ENCODE data around the gene PHACTR3.

DNA sequence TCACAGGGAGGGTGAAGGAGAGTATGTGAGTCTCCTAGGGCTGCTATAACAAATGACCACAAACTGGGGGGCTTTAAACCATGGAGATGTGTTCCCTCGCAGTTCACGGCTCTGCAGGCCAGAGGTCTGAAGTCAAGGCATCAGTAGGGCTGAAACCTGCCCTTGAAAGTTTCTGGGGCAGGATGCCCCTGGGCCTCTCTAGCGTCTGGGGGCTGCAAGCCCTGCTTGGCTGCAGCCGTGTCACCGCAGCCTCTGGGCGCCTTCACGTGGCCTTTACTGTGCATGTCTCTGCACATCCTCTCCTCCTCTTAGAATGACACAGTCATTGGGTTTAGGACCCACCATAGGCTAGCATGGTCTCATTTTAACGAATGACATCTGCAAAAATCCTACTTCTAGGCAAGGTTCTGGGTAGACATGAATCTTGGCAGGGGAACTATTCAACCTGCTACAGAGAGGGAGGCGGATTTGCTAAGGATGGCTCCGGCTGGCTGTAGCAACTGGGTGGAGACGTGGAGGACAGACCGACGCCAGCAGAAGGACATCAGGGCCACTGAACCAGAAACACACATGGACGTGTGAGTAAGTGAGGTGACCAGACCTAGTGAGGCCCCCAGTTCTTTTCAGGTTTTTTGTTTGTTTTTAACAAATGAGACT is 58.6 kb downstream of the PHACTR3 start:
- TF ChIP-seq, protein P1, sequence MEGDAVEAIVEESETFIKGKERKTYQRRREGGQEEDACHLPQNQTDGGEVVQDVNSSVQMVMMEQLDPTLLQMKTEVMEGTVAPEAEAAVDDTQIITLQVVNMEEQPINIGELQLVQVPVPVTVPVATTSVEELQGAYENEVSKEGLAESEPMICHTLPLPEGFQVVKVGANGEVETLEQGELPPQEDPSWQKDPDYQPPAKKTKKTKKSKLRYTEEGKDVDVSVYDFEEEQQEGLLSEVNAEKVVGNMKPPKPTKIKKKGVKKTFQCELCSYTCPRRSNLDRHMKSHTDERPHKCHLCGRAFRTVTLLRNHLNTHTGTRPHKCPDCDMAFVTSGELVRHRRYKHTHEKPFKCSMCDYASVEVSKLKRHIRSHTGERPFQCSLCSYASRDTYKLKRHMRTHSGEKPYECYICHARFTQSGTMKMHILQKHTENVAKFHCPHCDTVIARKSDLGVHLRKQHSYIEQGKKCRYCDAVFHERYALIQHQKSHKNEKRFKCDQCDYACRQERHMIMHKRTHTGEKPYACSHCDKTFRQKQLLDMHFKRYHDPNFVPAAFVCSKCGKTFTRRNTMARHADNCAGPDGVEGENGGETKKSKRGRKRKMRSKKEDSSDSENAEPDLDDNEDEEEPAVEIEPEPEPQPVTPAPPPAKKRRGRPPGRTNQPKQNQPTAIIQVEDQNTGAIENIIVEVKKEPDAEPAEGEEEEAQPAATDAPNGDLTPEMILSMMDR (IDR thresholded peaks at IDR 0.05), result no peak
- no peak for TF ChIP-seq EP300 (IDR thresholded peaks at IDR 0.05)

Measured in tibial nerve (tissue), 4 donors.